ENCODE results near the gene PRDM13. TPM values are rescaled to one million over a fixed set of nuclear protein-coding genes. Genes with fewer than 3 reads are reported as not detected.

PRDM13 gene
- total and polyA plus RNA-seq, 2 of the 13 experiments (the other 11 are each of a cell fraction or from before 2014, with no cell fraction given), result not detected

DNA sequence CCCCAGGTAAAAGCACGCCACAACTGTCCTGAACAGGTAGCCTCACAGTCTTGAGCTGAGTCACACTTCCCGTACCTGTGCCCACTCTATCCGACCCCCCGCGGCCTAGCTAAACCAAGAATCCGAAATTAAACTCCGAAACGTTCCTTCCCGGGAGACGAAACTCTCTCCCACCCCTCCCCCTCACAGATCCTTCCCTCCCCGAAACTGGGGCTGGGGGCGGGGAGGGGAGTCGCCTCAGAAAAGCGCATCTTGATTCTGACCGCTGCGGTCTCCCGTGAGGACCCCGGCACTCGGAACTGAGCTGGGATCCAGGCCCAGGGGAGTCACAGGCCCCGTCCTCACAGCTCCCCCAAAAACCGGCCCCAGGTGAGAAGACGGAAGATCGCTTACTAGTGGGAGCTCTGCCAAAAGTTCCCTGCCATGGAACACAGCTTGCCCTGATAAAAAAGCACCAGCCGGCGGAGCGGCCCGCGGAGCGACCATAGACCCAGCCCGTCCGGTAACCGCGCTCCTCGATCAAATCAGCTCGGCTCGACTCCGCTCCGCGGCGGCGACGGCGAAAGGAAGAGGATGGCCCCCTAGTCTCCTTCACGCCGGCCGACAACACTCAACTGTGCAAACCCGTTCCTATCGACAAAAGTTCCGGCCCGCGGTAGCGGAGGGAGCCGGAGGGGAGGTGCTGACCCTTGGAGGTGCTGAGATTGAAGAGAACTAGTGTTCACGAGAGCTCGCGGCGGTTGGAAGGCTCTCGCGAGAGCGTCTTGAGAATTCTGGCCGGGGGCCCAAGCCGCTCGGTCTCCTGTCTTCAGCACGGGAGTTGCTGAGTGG is 38.3 kb upstream of the PRDM13 start, which contains the start of gene CCNC (continued):
- TF ChIP-seq, protein P1, sequence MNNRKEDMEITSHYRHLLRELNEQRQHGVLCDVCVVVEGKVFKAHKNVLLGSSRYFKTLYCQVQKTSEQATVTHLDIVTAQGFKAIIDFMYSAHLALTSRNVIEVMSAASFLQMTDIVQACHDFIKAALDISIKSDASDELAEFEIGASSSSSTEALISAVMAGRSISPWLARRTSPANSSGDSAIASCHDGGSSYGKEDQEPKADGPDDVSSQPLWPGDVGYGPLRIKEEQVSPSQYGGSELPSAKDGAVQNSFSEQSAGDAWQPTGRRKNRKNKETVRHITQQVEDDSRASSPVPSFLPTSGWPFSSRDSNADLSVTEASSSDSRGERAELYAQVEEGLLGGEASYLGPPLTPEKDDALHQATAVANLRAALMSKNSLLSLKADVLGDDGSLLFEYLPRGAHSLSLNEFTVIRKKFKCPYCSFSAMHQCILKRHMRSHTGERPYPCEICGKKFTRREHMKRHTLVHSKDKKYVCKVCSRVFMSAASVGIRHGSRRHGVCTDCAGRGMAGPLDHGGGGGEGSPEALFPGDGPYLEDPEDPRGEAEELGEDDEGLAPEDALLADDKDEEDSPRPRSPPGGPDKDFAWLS (CRISPR knock-in tag; IDR thresholded peaks at IDR 0.05; ENCODE audit: borderline replicate concordance), result no peak
- TF ChIP-seq BRCA1 (CRISPR knock-in tag; IDR thresholded peaks at IDR 0.05) (peak; percentile 72; the same call in 1 of the 2 replicates), ZMYM4 (CRISPR knock-in tag; IDR thresholded peaks at IDR 0.05) (peak; percentile 99), HDAC2 (CRISPR knock-in tag; IDR thresholded peaks at IDR 0.05) (peak; percentile 85), MED8 (CRISPR knock-in tag; IDR thresholded peaks at IDR 0.05; ENCODE audit: insufficient replicate concordance) (peak; percentile 62), ZNF350 (CRISPR knock-in tag; IDR thresholded peaks at IDR 0.05; ENCODE audit: borderline replicate concordance, low read depth) (peak; percentile 89; the same call in 1 of the 2 replicates), JUND (CRISPR knock-in tag; IDR thresholded peaks at IDR 0.05) (peak; percentile 57), SRSF9 (IDR thresholded peaks at IDR 0.05; ENCODE audit: borderline replicate concordance, insufficient read depth, low read depth, low read length, poor library complexity, severe bottlenecking) (no peak), SAFB2 (CRISPR knock-in tag; IDR thresholded peaks at IDR 0.05; ENCODE audit: borderline replicate concordance, low read depth) (peak; percentile 90), ZSCAN30 (CRISPR knock-in tag; IDR thresholded peaks at IDR 0.05) (0 out of 2 replicates have a peak, but pooled peaks have one; percentile 54), SCMH1 (CRISPR knock-in tag; IDR thresholded peaks at IDR 0.05; ENCODE audit: borderline replicate concordance) (no peak)
- TF ChIP-seq, protein P2, sequence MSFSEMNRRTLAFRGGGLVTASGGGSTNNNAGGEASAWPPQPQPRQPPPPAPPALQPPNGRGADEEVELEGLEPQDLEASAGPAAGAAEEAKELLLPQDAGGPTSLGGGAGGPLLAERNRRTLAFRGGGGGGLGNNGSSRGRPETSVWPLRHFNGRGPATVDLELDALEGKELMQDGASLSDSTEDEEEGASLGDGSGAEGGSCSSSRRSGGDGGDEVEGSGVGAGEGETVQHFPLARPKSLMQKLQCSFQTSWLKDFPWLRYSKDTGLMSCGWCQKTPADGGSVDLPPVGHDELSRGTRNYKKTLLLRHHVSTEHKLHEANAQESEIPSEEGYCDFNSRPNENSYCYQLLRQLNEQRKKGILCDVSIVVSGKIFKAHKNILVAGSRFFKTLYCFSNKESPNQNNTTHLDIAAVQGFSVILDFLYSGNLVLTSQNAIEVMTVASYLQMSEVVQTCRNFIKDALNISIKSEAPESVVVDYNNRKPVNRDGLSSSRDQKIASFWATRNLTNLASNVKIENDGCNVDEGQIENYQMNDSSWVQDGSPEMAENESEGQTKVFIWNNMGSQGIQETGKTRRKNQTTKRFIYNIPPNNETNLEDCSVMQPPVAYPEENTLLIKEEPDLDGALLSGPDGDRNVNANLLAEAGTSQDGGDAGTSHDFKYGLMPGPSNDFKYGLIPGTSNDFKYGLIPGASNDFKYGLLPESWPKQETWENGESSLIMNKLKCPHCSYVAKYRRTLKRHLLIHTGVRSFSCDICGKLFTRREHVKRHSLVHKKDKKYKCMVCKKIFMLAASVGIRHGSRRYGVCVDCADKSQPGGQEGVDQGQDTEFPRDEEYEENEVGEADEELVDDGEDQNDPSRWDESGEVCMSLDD (CRISPR knock-in tag; IDR thresholded peaks at IDR 0.05; ENCODE audit: borderline replicate concordance), result no peak
- TF ChIP-seq, protein P3, sequence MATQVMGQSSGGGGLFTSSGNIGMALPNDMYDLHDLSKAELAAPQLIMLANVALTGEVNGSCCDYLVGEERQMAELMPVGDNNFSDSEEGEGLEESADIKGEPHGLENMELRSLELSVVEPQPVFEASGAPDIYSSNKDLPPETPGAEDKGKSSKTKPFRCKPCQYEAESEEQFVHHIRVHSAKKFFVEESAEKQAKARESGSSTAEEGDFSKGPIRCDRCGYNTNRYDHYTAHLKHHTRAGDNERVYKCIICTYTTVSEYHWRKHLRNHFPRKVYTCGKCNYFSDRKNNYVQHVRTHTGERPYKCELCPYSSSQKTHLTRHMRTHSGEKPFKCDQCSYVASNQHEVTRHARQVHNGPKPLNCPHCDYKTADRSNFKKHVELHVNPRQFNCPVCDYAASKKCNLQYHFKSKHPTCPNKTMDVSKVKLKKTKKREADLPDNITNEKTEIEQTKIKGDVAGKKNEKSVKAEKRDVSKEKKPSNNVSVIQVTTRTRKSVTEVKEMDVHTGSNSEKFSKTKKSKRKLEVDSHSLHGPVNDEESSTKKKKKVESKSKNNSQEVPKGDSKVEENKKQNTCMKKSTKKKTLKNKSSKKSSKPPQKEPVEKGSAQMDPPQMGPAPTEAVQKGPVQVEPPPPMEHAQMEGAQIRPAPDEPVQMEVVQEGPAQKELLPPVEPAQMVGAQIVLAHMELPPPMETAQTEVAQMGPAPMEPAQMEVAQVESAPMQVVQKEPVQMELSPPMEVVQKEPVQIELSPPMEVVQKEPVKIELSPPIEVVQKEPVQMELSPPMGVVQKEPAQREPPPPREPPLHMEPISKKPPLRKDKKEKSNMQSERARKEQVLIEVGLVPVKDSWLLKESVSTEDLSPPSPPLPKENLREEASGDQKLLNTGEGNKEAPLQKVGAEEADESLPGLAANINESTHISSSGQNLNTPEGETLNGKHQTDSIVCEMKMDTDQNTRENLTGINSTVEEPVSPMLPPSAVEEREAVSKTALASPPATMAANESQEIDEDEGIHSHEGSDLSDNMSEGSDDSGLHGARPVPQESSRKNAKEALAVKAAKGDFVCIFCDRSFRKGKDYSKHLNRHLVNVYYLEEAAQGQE (IDR thresholded peaks at IDR 0.05; ENCODE audit: borderline replicate concordance in 1 of 2, low read depth in 1 of 2, low read length in 2 of 2), result peak in 1 of 2 experiments; percentile 78; a peak in 1 of 4 replicates
- TF ChIP-seq, protein P4, sequence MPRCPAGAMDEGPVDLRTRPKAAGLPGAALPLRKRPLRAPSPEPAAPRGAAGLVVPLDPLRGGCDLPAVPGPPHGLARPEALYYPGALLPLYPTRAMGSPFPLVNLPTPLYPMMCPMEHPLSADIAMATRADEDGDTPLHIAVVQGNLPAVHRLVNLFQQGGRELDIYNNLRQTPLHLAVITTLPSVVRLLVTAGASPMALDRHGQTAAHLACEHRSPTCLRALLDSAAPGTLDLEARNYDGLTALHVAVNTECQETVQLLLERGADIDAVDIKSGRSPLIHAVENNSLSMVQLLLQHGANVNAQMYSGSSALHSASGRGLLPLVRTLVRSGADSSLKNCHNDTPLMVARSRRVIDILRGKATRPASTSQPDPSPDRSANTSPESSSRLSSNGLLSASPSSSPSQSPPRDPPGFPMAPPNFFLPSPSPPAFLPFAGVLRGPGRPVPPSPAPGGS (CRISPR knock-in tag; IDR thresholded peaks at IDR 0.05), result 0 out of 2 replicates have a peak, but pooled peaks have one; percentile 14
- TF ChIP-seq, protein P5, sequence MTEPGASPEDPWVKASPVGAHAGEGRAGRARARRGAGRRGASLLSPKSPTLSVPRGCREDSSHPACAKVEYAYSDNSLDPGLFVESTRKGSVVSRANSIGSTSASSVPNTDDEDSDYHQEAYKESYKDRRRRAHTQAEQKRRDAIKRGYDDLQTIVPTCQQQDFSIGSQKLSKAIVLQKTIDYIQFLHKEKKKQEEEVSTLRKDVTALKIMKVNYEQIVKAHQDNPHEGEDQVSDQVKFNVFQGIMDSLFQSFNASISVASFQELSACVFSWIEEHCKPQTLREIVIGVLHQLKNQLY (CRISPR knock-in tag; IDR thresholded peaks at IDR 0.05), result peak; percentile 55
- TF ChIP-seq, protein P6, sequence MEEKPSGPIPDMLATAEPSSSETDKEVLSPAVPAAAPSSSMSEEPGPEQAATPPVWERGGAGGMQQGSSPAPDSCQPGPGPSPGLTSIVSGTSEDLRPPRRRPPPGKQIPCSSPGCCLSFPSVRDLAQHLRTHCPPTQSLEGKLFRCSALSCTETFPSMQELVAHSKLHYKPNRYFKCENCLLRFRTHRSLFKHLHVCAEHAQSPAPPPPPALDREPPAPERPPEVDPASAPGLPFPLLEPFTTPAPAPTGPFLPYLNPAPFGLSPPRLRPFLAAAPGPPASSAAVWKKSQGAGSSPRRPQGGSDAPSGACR (CRISPR knock-in tag; IDR thresholded peaks at IDR 0.05), result peak; percentile 30; the same call in 1 of the 2 replicates

Data from HepG2 (cell line).